Hematopoietic multipotent progenitor cell treated with erythropoietin and hydrocortisone succinate and interleukin-3 and kit ligand, for 8 days (in vitro differentiated cells): Measurements from ENCODE around the gene HLA-F.

ENCODE experiments used
- DNase-seq: peaks from one replicate; pipeline ENCODE4 v3.0.0-alpha.2; 2015

The HLA-F gene

GRCh38 chr6:29744621-29745020 lies 21.4 kb downstream of the HLA-F start:
- DNase-seq, result no peak

GRCh38 chr6:29745386-29745785 lies 22.2 kb downstream of the HLA-F start:
- no peak for DNase-seq

- DNase-seq, result no peak
These were observed 22.7 kb downstream of the HLA-F start for GRCh38 chr6:29745855-29746449.

- no peak for DNase-seq
These were observed 23.8 kb downstream of the HLA-F start for GRCh38 chr6:29746846-29747687.

- no peak for DNase-seq
These were observed 24.5 kb downstream of the HLA-F start for GRCh38 chr6:29747688-29748250.

- peak; percentile 88 for DNase-seq
These were observed 25.4 kb downstream of the HLA-F start for GRCh38 chr6:29748391-29749307.

- DNase-seq, result no peak
These were observed 26.1 kb downstream of the HLA-F start for GRCh38 chr6:29749308-29749662.

- DNase-seq, result no peak
These were observed 26.4 kb downstream of the HLA-F start for GRCh38 chr6:29749668-29750067.

GRCh38 chr6:29750709-29751108 lies 27.5 kb downstream of the HLA-F start:
- DNase-seq, result no peak

GRCh38 chr6:29751480-29751879 lies 28.2 kb downstream of the HLA-F start:
- DNase-seq, result no peak

- DNase-seq, result peak; percentile 91
These were observed 29.4 kb downstream of the HLA-F start for GRCh38 chr6:29752451-29753308.

GRCh38 chr6:29753309-29753644 lies 30.0 kb downstream of the HLA-F start:
- DNase-seq, result no peak

GRCh38 chr6:29755295-29755871 lies 32.1 kb downstream of the HLA-F start:
- DNase-seq, result no peak

- DNase-seq, result no peak
These were observed 34.0 kb downstream of the HLA-F start for GRCh38 chr6:29757282-29757681.

GRCh38 chr6:29757701-29758293 lies 34.6 kb downstream of the HLA-F start:
- DNase-seq, result no peak

GRCh38 chr6:29758761-29759160 lies 35.5 kb downstream of the HLA-F start:
- DNase-seq, result no peak

GRCh38 chr6:29759457-29759856 lies 36.2 kb downstream of the HLA-F start:
- no peak for DNase-seq

- DNase-seq, result no peak
These were observed 37.1 kb downstream of the HLA-F start for GRCh38 chr6:29760328-29760727.

GRCh38 chr6:29762051-29762450 lies 38.8 kb downstream of the HLA-F start:
- no peak for DNase-seq

- no peak for DNase-seq
These were observed 39.6 kb downstream of the HLA-F start for GRCh38 chr6:29762781-29763214.

GRCh38 chr6:29763491-29764289 lies 40.5 kb downstream of the HLA-F start:
- no peak for DNase-seq
